HK-2 (cell line): ENCODE results near the gene ANAPC16.
"Not testable (repeated sequence)": the region's sequence is repeated elsewhere in the genome, so short reads cannot be mapped to it uniquely, and the experiment has no call there.

Experiments used
- DNase-seq: peaks from one replicate; pipeline ENCODE4 v3.0.0-alpha.2; 2018; ENCODE audit not compliant: unreplicated experiment

Gene ANAPC16

DNA sequence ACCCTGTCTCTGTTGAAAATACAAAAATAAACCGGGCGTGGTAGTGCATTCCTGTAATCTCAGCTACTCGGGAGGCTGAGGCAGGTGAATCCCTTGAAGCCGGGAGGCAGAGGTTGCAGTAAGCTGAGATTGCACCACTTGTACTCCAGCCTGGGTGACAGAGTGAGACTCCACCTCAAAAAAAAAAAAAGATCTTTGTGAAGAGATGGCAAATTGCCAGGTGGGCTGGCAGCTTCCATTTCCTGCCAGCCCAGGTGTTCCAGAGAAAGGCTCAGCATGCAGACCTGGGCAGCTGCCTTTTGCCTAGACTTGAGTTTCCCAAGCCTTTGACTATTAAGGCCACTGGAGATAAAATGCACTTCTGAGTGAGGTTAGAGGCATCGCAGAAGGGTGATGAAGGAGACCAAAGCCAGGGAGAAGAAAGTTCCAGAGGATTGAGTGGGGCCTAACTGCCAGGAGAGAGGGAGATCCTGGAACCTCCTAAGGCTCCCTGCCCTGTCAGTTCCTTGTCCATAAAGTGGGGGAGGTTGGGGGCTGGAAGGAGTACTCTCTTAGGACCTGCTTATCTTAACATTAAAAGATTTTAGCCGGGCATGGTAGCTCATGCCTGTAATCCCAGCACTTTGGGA is 47.9 kb downstream of the ANAPC16 start:
- DNase-seq: peak; percentile 40

DNA sequence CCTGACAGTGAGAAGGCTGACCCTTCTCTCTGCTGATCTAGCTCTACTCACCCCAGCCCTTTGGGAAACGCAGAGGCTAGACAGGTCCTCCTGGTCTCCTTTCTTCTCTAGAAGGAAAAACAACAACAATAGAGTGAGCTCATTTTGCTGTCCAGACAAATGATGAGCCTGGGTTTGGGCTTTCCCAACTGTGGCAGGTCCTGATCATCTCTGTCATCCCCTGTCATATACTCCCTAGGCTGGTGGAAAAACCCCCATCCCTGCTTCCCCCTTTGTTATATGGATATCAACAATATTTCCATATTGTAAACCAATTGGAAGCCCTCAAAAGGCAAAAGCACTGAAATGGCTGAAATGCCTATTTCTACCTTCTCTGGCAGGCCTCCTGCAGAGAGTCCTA is 48.7 kb downstream of the ANAPC16 start:
- no peak for DNase-seq

DNA sequence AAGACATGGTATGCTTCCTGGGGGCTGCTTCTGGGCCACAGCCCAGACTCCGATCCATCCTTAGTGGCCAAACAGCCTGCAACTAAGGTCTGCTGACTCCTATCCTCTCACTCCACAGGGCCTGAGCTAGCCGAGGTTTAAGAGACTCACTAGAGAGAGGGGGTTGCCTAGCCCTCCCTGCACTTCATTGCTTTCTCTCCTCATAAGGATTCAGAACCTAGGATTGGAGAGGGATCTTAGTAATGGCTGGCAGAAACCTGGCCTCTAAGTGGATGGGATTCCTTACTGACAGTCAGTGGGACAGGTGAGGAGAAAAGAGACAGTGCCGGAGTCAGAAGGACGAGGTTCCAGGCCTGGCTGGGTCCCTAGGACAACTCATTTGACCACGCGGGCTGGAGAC is 49.7 kb downstream of the ANAPC16 start:
- no peak for DNase-seq

DNA sequence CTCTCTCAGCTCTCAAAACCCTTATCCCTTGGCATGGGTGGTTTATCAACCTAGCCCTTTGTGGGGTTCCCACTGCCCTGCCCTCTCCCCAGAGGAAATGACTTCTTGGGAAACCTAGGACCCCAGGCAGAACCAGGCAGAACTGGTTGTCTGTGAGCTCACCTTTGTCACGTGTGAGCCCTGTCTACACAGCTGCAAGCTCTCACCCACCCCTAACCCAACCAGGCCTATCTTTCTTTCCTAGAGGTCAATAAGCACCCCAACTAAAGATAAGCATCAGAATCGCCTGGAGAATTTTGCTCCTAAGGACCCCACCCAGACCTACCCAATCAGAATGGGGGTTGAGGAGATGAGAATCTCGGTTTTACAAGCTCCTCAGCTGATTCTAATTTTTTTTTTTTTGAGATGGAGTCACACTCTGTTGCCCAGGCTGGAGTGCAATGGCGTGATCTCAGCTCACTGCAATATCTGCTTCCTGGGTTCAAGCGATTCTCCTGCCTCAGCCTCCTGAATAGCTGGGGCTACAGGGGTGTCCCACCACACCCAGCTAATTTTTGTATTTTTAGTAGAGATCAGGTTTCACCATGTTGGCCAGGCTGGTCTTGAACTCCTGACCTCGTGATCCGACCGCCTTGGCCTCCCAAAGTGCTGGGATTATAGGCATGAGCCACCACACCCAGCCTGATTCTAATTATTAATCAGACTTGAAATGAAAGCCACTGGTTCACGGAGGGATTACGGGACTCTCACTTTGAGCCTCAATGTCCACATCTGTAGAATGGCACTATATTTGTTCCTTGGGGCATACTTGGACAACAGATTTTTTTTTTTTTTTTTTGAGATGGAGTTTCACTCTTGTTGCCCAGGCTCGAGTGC is 50.4 kb downstream of the ANAPC16 start:
- DNase-seq: no peak

DNA sequence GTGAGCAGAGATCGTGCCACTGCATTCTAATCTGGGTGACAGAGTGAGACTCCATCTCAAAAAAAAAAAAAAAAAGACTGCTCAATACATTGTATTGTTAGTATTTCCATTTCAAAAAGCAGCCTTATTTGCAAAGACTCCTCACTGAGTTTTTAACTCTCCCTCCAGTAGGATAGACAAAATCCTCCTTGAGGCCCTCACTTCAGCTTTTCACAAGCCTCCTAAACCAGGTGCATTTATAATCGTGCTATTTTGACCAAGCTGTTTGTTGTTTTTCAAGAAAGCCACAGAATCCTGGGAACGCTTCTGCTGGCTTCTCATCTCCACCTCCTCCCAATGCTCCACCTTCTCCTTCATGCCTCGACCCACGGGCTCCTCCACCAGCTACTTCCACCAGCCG is 51.6 kb downstream of the ANAPC16 start:
- no peak for DNase-seq

DNA sequence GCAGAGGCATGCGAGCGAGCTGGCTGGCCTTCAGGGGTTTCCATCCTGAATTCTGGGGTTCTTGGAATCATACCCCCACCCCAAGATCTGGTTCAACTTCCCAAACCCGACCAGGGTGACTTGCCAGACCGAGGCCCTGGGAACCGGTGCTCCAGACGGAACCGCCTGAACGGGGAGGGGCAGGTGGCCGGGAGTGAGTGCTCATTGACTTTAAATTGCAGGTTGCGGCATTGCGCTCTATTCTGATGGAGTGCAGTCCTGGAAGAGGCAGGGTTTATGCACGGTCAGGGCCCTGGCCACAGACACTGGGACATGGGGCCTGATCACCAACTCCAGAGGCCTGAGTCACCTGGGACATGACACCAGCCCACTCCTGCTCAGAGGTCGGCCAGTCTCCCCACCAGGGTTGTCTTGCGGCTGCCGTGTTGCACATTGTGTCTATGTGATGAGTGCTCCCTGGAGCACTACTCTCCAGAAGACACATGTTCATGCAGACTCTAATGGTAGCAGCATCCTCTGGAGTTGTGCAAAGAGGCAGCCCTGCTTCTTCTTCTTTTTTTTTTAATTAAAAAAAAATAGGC is 52.1 kb downstream of the ANAPC16 start:
- DNase-seq: no peak

DNA sequence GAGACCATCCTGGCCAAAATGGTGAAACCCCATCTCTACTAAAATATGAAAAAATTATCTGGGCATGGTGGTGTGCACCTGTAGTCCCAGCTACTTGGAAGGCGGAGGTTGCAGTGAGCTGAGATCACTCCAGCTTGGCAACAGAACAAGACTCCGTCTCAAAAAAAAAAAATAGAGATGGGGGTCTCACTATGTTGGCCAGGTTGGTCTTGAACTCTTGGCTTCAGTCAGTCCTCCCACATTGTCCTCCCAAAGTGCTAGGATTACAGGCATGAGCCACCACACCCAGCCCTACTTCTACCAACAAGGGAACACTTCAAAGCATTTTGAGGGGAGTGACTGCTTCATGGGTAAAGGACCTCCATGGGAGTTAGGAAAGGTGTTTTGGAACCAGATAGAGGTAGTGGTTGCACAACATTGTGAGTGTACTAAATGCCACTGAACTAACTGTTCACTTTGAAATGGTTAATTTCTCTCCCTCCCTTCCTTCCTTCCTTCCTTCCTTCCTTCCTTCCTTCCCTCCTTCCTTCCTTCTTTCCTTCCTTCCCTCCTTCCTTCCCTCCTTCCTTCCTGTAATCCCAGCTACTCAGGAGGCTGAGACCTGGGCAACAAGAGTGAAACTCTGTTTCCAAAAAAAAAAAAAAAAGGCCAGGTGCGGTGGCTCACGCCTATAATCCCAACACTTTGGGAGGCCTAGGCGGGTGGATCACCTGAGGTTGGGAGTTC is 52.8 kb downstream of the ANAPC16 start:
- DNase-seq: not testable (repeated sequence)

DNA sequence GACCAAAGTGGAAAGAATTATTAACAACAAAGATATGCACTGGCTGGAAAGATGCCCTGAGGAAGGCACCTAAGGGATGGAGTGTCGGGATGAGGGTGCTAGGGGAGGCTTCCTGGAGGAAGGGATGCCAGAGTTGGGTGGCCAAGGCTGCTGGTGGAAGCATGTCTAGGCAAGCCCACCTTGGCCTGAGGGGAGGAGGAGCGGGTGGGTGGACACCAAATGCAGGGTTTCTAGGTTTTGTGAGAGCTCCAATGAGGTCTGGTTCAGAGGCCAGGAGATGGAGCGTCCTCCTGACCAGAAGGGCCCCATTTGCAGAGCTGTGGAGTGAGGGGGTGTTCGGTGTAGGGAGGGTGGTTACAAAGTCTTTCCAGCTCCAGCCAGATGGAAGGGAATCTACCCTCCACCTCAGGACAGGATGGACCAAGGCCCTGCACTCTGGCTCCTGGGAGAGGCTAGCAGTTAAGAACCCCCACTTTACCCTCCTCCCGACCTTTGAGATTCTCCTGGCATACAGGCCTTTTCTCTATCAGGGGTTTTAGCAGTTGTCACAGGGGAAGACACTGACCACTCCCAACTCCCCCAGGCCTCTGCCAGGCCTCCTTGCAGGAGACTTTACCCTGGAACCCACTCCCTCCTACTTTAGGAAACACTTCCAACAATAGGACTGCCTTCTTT is 54.9 kb downstream of the ANAPC16 start:
- no peak for DNase-seq

DNA sequence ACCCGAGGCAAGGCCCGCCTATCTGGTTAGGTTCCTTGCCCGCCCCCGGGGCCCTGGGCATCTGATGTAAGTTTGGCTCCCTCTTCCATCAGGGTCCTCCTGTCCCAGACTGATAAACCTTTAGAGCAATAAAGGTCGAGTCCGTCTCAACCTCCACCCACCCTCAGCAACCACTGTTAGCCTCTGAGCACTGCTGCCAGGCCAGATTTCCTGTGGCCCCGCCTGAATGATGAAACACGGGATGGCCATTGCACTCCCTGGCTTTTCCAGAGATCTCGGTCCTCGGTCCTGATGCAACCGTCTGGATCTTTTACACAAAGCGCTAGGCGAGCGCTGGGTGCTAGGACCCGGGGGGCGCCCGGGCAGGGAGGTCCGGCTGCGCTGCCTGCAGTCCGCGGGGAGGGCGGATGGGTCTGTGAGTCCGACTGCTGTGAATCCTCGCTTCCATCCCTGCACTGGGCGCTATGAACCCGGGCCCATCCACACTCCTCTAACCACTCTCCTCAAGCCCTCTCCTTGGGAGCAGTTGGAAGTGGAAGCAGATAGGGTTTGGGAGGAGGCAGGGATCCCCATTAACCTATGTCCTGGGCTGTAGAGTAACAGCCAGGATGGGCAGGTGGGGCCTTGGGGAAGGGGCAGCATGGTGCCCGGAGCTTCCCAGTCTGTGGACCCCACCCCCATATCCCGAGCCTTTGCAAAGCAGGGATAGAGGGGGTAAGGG is 57.0 kb downstream of the ANAPC16 start:
- DNase-seq: peak; percentile 95

DNA sequence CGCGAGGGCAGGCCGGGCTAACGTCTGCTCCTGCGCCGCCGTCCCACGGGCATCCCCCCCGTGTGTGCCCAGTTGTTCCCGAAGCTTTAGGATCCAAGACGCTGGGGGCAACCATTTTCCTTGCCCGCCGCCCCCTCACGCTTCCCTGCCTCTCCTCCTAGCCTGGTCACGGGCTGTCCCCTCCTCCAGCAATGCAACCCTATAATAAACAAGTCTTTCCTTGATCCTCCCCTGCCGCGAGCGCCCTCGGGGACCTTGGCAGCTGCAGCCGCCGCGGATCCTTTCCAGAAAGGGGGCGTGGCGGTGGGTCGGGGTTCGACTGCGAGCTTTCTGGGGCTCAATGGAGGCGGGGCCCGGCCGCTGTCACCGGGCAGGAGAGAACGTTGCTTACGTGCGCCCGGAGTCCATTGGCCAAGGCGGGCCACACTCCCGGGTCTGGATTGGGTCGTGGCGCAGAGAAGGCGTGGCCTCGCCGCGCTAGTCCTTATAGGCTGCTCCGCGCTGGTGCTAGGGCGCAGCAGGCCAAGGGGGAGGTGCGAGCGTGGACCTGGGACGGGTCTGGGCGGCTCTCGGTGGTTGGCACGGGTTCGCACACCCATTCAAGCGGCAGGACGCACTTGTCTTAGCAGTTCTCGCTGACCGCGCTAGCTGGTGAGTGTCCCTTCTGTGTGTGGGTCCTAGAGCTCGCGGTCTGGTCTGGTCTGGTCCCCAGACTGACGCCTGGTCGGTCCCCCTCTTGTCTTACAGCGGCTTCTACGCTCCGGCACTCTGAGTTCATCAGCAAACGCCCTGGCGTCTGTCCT is 57.8 kb downstream of the ANAPC16 start, which contains the start of gene DDIT4:
Gene DDIT4 (plus strand): TSS at position 515 of the 803 bp plus-strand sequence. CDS start 293 bp downstream, outside the sequence.
- DNase-seq: peak; percentile 100

DNA sequence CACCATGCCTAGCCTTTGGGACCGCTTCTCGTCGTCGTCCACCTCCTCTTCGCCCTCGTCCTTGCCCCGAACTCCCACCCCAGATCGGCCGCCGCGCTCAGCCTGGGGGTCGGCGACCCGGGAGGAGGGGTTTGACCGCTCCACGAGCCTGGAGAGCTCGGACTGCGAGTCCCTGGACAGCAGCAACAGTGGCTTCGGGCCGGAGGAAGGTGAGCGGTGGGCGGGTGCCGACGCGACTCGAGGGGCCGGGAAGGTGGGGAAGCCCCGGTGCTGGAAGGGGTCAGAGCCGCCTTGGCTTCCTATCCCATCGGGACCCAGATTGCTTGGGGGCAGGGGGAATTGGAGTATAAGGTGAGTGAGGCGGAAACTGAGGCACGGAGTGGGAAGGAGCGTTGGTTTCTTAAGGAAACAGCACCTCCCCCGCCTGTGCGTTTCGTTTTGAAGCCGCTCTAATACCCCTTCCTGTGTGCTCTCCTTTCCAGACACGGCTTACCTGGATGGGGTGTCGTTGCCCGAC is 58.5 kb downstream of the ANAPC16 start:
- no peak for DNase-seq

DNA sequence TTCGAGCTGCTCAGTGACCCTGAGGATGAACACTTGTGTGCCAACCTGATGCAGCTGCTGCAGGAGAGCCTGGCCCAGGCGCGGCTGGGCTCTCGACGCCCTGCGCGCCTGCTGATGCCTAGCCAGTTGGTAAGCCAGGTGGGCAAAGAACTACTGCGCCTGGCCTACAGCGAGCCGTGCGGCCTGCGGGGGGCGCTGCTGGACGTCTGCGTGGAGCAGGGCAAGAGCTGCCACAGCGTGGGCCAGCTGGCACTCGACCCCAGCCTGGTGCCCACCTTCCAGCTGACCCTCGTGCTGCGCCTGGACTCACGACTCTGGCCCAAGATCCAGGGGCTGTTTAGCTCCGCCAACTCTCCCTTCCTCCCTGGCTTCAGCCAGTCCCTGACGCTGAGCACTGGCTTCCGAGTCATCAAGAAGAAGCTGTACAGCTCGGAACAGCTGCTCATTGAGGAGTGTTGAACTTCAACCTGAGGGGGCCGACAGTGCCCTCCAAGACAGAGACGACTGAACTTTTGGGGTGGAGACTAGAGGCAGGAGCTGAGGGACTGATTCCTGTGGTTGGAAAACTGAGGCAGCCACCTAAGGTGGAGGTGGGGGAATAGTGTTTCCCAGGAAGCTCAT is 59.0 kb downstream of the ANAPC16 start:
- DNase-seq: peak; percentile 84

DNA sequence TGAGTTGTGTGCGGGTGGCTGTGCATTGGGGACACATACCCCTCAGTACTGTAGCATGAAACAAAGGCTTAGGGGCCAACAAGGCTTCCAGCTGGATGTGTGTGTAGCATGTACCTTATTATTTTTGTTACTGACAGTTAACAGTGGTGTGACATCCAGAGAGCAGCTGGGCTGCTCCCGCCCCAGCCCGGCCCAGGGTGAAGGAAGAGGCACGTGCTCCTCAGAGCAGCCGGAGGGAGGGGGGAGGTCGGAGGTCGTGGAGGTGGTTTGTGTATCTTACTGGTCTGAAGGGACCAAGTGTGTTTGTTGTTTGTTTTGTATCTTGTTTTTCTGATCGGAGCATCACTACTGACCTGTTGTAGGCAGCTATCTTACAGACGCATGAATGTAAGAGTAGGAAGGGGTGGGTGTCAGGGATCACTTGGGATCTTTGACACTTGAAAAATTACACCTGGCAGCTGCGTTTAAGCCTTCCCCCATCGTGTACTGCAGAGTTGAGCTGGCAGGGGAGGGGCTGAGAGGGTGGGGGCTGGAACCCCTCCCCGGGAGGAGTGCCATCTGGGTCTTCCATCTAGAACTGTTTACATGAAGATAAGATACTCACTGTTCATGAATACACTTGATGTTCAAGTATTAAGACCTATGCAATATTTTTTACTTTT is 59.7 kb downstream of the ANAPC16 start:
- no peak for DNase-seq

DNA sequence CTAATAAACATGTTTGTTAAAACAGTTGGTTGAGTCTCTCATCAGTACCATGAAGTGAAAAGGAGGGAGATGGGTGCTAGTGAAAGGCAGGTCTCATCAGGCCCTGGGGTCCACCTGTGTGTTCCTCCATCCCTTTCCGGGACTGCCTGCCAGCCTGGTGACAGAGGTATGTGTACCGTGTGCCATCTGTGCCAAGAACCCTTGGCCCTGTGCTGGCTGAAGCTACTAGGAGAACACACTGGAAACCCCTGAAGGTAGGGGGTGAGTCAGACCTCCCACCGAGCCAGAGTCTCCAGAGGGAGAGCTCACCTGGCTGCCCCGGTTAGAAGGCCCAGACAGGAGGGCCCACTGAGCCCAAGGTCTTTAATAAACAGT is 60.2 kb downstream of the ANAPC16 start:
- peak; percentile 65 for DNase-seq

DNA sequence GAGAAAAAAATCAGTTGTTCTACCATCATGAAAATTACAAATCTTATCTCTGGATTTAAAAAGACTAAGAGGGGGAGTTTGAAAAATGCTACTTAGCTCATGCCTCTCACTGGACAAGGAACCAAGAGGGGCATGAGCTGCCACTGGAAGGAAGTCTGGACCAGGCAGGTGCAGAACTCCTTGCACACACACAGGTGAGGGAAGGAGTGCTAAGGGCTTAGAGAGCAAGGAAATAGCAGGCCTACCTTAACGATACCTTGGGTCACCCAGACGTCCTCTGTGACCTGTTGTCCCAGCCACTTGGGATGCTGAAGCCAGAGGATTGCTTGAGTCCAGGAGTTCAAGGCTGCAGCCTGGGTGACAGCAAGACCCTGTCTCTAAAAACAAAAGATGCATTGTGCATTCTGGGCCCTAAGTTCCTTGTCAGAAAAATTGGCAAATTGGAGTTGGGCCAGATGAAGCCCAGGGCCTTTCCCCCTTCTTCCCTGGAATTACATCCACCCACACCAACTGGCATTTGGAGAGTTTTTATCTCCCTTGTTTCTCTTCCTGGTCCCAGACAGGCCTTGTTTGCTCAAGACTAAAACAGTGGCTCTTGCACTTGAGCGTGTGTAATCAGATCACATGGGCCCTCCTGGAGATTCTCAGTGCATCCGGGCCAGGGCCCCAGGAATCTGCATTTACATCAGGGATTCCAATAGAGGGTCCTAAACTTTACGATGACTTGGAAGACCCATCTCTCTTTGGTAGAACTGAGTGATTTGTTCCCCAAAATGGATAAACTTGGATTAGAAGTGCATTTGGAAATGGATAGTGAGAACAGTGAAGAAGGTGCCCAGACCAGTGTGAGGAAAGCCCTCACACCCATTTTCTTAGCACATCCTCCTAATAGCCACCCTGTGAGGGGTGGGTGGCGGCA is 60.9 kb downstream of the ANAPC16 start:
- peak; percentile 55 for DNase-seq

DNA sequence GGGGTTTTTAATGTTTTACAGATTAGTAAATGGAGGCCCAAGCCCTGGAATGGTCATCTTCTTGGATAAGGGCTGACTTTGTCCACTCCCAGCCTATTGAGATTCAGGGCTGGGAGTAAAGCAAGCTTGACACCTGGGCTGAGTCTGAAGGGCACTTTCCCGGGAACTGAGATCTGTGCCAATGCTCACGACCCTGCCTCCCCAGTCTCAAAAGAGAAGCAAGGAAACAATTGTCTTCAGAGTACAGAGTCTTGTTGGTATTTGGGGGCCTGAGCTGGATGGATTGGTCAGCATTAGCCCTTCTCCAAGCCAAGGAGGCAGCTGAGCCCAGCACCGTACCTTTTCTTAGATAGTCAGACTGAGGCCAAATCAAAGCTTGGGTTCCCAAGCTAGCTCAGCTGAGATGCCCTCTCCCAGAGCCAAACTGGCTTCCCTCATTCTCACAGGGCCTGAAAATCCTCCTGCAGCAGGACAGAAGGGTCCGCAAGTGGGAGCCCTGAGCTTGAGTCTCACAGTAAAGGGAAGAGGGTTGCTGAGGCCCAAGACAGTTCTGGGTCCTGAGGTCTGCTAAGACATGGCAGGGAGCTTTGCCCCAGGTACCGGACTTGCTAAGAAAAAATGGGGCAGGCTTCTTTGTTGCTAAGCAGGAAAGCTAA is 61.7 kb downstream of the ANAPC16 start:
- no peak for DNase-seq

DNA sequence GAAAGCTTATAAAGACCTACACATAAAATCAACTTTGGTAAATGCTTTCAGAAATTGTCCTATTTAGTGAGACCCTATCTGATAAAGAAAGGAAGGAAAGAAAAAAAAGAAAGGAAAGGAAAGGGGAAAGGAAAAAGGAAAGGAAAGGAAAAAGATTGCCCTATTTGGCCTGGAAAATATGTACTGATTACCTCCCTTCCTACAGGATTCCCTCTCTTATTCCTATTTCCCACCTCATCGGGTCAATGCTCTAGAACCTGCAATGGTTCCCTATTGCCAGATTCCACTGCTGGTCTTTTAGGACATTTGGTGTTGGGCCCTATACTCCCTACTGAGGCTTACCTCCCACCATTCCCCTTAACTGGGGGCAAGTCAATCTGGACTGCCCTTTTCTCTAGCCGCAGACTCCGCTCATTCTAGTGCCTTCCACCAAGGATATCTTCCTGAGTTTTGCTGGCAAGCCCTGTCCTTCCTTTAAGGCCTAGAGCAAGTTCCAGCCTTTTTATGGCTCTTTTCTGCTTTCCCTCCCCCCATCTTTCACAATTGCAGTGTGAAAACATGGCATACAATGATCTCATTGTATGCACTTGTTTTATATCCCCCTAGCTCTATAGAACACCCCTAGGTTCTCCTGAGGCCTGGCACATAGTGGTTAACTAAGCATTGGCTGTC is 62.3 kb downstream of the ANAPC16 start:
- no peak for DNase-seq
